Cardiac muscle cell (in vitro differentiated cells and primary cell): Measurements from ENCODE around the gene PPFIBP2. TPM values are rescaled to one million over a fixed set of nuclear protein-coding genes. Genes with fewer than 3 reads are reported as not detected.

Source experiments
- DNase-seq, 2 donors: peaks; one replicate each; pipeline versions ENCODE4 v3.0.0 to v3.0.0-alpha.2; 2010 to 2017; ENCODE audit warnings: low read depth in 1 of 2, low spot score in 1 of 2
- H3K27ac ChIP-seq: fragments of 200-600 bp; sonication (generic); 2 replicates; pipeline ENCODE4 v1.5.1; 2016
- H3K27me3 ChIP-seq: fragments of 200-600 bp; sonication (generic); 2 replicates; pipeline ENCODE4 v1.6.0; 2016; ENCODE audit warnings: control low read depth
- H3K36me3 ChIP-seq: fragments of 200-600 bp; sonication (generic); 2 replicates; pipeline ENCODE4 v1.5.1; 2016; ENCODE audit warnings: control low read depth
- H3K4me1 ChIP-seq: fragments of 200-600 bp; sonication (generic); 2 replicates; pipeline ENCODE4 v1.8.1; 2017; ENCODE audit warnings: low read depth, mild to moderate bottlenecking, mixed run types
- H3K4me3 ChIP-seq: fragments of 200-600 bp; sonication (generic); 2 replicates; pipeline ENCODE4 v1.5.1; 2016; ENCODE audit warnings: mild to moderate bottlenecking
- H3K9me3 ChIP-seq: fragments of 200-600 bp; sonication (generic); 2 replicates; pipeline ENCODE4 v1.5.1; 2017; ENCODE audit warnings: low read depth, mild to moderate bottlenecking, control low read depth
- CTCF ChIP-seq: IDR thresholded peaks from 2 replicates; pipeline ENCODE4 v1.5.1; 2012; ENCODE audit warnings: low read depth, mild to moderate bottlenecking, low read length
- polyA plus RNA-seq: library from polyadenylated mRNA; unstranded; fragments of >200 nt; fragmentation: Nextera tagmentation; extraction: Ambion mirVana; gene quantifications from 2 replicates; pipeline ENCODE4 v1.2.1, GENCODE V29; 2016
- total RNA-seq: library from RNA; depleted of rRNA; stranded (reverse); fragments of >200 nt; gene quantifications from 2 replicates; pipeline ENCODE4 v1.2.3, GENCODE V29; 2016

Gene PPFIBP2
- total and polyA plus RNA-seq, 2 experiments from 2014 or later: 8.0 to 13.2 TPM

- H3K4me3 ChIP-seq: no peak overlapping the region
- DNase-seq: no peak
- H3K4me1 ChIP-seq: no peaks in the 10 kb centered on the region
- no peaks in the 10 kb centered on the region for H3K36me3 ChIP-seq
- H3K27me3 ChIP-seq: no peaks in the 10 kb centered on the region
- no peak for TF ChIP-seq CTCF
- H3K27ac ChIP-seq: no peak overlapping the region
- H3K9me3 ChIP-seq: no peaks in the 10 kb centered on the region
Observed at GRCh38 chr11:7635708-7636107, 121.9 kb downstream of the PPFIBP2 start.

- Histone ChIP-seq H3K4me3 (no peak overlapping the region), H3K36me3 (no peaks in the 10 kb centered on the region), H3K27me3 (no peaks in the 10 kb centered on the region), H3K9me3 (no peaks in the 10 kb centered on the region), H3K4me1 (no peaks in the 10 kb centered on the region), H3K27ac (no peak overlapping the region)
- TF ChIP-seq CTCF: no peak
- DNase-seq: no peak
Observed at GRCh38 chr11:7636350-7636749, 122.6 kb downstream of the PPFIBP2 start.

- H3K27me3 ChIP-seq: no peaks in the 10 kb centered on the region
- no peaks in the 10 kb centered on the region for H3K36me3 ChIP-seq
- no peak overlapping the region for H3K4me3 ChIP-seq
- no peak for TF ChIP-seq CTCF
- no peak overlapping the region for H3K27ac ChIP-seq
- peak in 1 of 2 donors; percentile 95 for DNase-seq
- no peaks in the 10 kb centered on the region for H3K9me3 ChIP-seq
- H3K4me1 ChIP-seq: no peaks in the 10 kb centered on the region
Observed at GRCh38 chr11:7637447-7638157, 123.8 kb downstream of the PPFIBP2 start.

GRCh38 chr11:7638710-7639642, 125.2 kb downstream of the PPFIBP2 start:
- no peaks in the 10 kb centered on the region for H3K9me3 ChIP-seq
- no peaks in the 10 kb centered on the region for H3K36me3 ChIP-seq
- no peak overlapping the region for H3K27ac ChIP-seq
- TF ChIP-seq CTCF: no peak
- no peaks in the 10 kb centered on the region for H3K4me1 ChIP-seq
- H3K27me3 ChIP-seq: no peaks in the 10 kb centered on the region
- DNase-seq: no peak
- H3K4me3 ChIP-seq: no peak overlapping the region

GRCh38 chr11:7639643-7640025, 125.8 kb downstream of the PPFIBP2 start:
- DNase-seq: no peak
- Histone ChIP-seq H3K4me3 (no peak overlapping the region), H3K36me3 (no peaks in the 10 kb centered on the region), H3K27ac (no peak overlapping the region), H3K9me3 (no peaks in the 10 kb centered on the region), H3K27me3 (no peaks in the 10 kb centered on the region), H3K4me1 (no peaks in the 10 kb centered on the region)
- TF ChIP-seq CTCF: no peak
